WTC11 (cell line): ENCODE measurements around the gene ARHGAP26.

ENCODE experiments used
- ATF2 ChIP-seq: sonication (generic); formaldehyde crosslinking; IDR thresholded peaks from 2 replicates; pipeline ENCODE4 v1.8.1; 2022; ENCODE audit warnings: low read depth, missing genetic modification reagents, borderline replicate concordance
- CREB1 ChIP-seq: sonication (generic); formaldehyde crosslinking; IDR thresholded peaks from 2 replicates; pipeline ENCODE4 v1.8.0; 2023; ENCODE audit warnings: mild to moderate bottlenecking, missing genetic modification reagents
- CTCF ChIP-seq: fragments of 200-600 bp; IDR thresholded peaks from 2 replicates; pipeline ENCODE4 v1.8.0; 2022; ENCODE audit warnings: antibody characterized with exemption
- JUN ChIP-seq: sonication (generic); formaldehyde crosslinking; IDR thresholded peaks from 2 replicates; pipeline ENCODE4 v1.8.0; 2023; ENCODE audit warnings: mild to moderate bottlenecking, missing genetic modification reagents
- MLX ChIP-seq: sonication (generic); formaldehyde crosslinking; IDR thresholded peaks from 2 replicates; pipeline ENCODE4 v1.8.1; 2023; ENCODE audit warnings: mild to moderate bottlenecking, missing genetic modification reagents, moderate library complexity
- NFE2L1 ChIP-seq: sonication (generic); formaldehyde crosslinking; IDR thresholded peaks from 2 replicates; pipeline ENCODE4 v1.8.1; 2023; ENCODE audit warnings: missing genetic modification reagents
- NR1H2 ChIP-seq: sonication (generic); formaldehyde crosslinking; IDR thresholded peaks from 2 replicates; pipeline ENCODE4 v1.9.0; 2021; ENCODE audit warnings: mild to moderate bottlenecking, moderate library complexity, missing genetic modification reagents
- NR3C1 ChIP-seq: sonication (generic); formaldehyde crosslinking; conservative IDR thresholded peaks from 2 replicates; pipeline ENCODE4 v1.8.1; 2023; ENCODE audit warnings: low read depth, mild to moderate bottlenecking, missing genetic modification reagents
- SMAD4 ChIP-seq: sonication (generic); formaldehyde crosslinking; IDR thresholded peaks from 2 replicates; pipeline ENCODE4 v1.8.0; 2022; ENCODE audit warnings: mild to moderate bottlenecking, missing genetic modification reagents
- TEAD1 ChIP-seq: sonication (generic); formaldehyde crosslinking; IDR thresholded peaks from 2 replicates; pipeline ENCODE4 v1.8.0; 2022; ENCODE audit warnings: mild to moderate bottlenecking, missing genetic modification reagents
- ZNF121 ChIP-seq: sonication (generic); formaldehyde crosslinking; IDR thresholded peaks from 2 replicates; pipeline ENCODE4 v1.8.0; 2023; ENCODE audit warnings: missing genetic modification reagents
- TF ChIP-seq, protein P1 (sequence below): sonication (generic); formaldehyde crosslinking; IDR thresholded peaks from 2 replicates; pipeline ENCODE4 v1.8.1; 2022; ENCODE audit warnings: low read depth, mild to moderate bottlenecking, moderate library complexity, missing genetic modification reagents, borderline replicate concordance

GRCh38 chr5:143119881-143120341 lies 349.7 kb downstream of the ARHGAP26 start:
- TF ChIP-seq ATF2 (CRISPR knock-in tag) = no peak
- no peak for TF ChIP-seq CTCF
- TF ChIP-seq ZNF121 (CRISPR knock-in tag) = no peak
- no peak for TF ChIP-seq NR1H2 (CRISPR knock-in tag)
- TF ChIP-seq, protein P1, sequence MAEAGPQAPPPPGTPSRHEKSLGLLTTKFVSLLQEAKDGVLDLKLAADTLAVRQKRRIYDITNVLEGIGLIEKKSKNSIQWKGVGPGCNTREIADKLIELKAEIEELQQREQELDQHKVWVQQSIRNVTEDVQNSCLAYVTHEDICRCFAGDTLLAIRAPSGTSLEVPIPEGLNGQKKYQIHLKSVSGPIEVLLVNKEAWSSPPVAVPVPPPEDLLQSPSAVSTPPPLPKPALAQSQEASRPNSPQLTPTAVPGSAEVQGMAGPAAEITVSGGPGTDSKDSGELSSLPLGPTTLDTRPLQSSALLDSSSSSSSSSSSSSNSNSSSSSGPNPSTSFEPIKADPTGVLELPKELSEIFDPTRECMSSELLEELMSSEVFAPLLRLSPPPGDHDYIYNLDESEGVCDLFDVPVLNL (CRISPR knock-in tag) = no peak
- no peak for TF ChIP-seq SMAD4 (CRISPR knock-in tag)
- no peak for TF ChIP-seq NFE2L1 (CRISPR knock-in tag)
- no peak for TF ChIP-seq TEAD1 (CRISPR knock-in tag)
- TF ChIP-seq CREB1 = no peak
- TF ChIP-seq NR3C1 (CRISPR knock-in tag) = no peak
- TF ChIP-seq MLX (CRISPR knock-in tag) = no peak
- TF ChIP-seq JUN (CRISPR knock-in tag) = no peak
